NT2/D1 (cell line): Measurements from ENCODE around the gene P4HB.

ENCODE experiments used
- SUZ12 ChIP-seq: IDR thresholded peaks from 2 replicates; pipeline ENCODE4 v1.6.1; 2011; ENCODE audit not compliant: insufficient read length, insufficient read depth; ENCODE audit errors: extremely low read depth
- YY1 ChIP-seq: IDR thresholded peaks from 2 replicates; pipeline ENCODE4 v1.6.1; 2011; ENCODE audit not compliant: insufficient read length, insufficient read depth

GRCh38 chr17:81822312-81822637, 38.1 kb downstream of the P4HB start:
- TF ChIP-seq YY1 (no peak), SUZ12 (no peak)
